Cerebellar cortex (tissue), 1 donor: ENCODE results near the gene NMNAT2.
"Not testable (repeated sequence)": the region's sequence is repeated elsewhere in the genome, so short reads cannot be mapped to it uniquely, and the experiment has no call there.

Experiments used
- DNase-seq: peaks from one replicate; pipeline ENCODE4 v3.0.0-alpha.2; 2015; ENCODE audit warnings: low spot score

The NMNAT2 gene

DNA sequence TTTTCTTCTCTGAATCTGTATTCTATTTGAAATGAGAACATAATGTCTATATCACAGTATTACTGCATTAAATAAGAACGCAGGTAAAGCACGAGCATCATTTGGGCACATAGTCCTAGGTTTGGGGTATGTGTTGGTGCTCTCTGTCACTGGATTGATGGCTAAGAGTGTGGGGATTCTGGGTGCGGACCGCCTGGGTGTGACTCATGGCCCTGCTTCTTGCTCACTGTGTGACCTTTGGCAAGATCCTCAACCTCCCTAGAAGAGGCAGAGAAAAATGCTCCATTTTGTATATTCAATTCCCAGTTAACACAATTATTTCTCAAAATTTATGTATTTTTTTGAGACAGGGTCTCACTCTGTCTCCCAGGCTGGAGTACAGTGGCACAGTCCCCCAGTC lies 132.4 kb downstream of the NMNAT2 start:
- DNase-seq: no peak

GRCh38 chr1:183285256-183285655 lies 132.9 kb downstream of the NMNAT2 start:
- no peak for DNase-seq

DNA sequence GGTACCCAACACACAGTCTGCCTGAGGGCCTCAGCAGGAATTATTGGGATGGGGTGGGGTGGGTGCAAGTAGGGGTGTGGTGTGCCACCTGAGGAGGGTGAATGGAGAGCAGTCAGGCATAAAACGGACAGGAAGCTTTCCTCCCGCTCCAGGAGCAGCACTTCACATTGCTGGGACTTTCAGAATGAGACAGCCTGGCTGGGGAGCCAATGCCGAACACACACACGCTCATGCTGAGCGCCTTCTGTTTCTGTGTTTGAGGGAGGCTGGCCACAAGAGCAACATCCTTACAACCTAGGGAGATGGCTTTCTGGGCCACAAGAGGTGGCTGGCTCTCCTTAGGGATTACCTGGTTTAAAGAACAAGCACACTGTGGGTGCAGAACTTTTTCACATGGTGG lies 134.1 kb downstream of the NMNAT2 start:
- peak; percentile 92 for DNase-seq

- no peak for DNase-seq
Measured at GRCh38 chr1:183283286-183283685, 134.9 kb downstream of the NMNAT2 start.

DNA sequence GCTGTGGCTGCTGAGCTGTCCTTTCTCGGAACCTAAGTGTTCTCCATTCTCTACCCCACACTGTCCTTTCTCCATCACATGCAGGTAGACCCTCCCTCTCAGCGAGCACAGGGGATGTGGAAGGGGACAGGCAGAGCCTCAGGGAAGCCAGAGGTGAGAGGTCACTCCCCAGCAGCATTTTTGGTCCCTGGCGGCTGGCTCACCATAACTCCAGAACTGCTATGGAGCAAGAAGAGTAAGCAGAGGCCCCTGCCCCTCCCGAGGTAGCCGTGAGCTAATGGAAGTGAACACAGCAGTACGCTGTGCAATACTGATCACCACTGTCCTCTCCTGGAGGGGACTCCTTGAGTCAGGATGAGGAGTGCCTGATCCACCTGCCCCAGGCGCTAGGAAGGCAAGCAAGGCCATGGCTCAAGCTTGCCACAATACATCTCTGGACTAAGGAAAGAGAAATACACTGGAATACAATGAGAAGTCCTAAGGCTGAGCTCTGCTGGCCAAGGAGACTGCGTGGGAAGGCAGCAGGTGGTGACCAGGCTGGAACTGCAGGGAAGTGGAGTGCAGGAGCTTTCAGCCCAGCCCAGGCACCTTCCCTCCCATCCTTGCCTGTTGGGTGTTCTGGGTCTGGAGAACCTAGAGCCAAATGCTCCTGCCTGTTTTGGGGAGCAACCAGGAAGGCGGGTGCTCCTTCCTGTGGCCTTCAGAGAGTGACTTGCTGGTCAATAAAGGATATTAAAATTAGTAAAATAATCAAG lies 135.9 kb downstream of the NMNAT2 start:
- DNase-seq: no peak

DNA sequence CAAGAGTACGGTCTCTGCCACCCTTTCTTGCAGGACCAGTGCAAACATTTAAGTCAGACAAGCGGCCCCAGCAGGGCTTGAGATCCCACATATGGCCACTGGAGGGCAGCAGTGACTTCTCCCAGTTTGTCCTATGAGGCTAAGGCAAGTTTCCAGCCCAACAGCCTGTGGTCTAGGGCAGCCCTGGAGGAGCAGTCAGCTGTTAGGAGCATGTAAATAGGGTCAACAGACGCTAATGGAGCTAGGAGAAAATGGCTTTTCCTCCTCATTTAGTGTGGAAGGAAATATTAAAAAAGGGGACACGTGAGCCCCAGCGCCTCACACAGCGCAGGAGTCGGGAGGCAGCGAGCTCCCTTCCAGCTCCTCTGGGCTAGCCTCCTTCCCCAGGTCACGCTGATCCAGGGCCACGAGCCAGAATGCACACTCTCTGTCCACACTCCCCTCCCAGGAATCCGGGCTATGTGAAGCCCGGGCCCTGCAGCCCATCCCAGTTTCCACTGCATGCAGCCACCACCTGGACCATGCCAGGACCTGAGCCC lies 136.6 kb downstream of the NMNAT2 start:
- DNase-seq: peak; percentile 98

GRCh38 chr1:183281039-183281438 lies 137.1 kb downstream of the NMNAT2 start:
- DNase-seq: no peak

- no peak for DNase-seq
Measured at GRCh38 chr1:183279835-183280234, 138.3 kb downstream of the NMNAT2 start.

DNA sequence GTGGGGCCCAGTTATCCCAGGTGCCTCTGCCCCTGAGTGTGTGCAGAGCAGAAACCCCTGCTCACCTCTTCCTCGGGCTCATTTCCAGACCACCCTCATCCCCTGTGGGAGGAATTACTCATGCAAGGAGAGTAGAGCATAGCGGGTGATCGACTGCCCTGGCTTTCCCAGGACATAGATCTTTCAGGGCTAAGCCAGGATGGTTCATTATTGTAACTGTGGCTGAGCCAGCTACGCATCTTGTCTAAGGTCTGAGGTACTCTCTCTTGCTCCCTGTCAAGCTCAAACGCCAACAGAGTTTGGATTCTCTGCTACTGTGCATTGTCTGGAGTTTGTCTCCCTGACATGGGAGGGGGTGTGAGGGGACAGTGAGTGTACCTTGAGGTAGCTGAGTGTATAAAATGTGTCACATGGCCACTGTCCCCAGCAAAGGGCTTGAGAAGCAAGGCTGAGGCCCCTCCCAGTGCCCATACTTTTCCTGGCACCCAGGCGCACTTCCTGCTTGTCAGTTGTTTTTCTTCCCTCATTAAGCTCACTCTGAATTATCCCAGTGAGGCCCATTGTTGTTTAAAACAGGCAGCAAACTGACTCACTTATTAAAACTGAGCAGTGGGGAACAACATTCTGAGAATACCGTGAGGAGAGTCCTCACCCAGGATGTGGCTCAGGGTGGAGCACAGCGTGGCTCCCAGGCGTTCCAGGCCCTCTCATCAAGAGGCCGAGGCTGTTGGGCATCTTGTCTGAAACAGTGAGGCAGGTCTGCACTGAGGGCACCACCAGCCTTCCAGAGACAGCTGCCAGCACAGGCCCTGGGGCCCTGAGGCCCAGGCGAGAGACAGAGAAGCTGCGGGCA lies 139.2 kb downstream of the NMNAT2 start:
- DNase-seq: no peak

- DNase-seq: no peak
Measured at GRCh38 chr1:183277821-183278738, 140.1 kb downstream of the NMNAT2 start.

- DNase-seq: no peak
Measured at GRCh38 chr1:183276386-183277080, 141.6 kb downstream of the NMNAT2 start.

DNA sequence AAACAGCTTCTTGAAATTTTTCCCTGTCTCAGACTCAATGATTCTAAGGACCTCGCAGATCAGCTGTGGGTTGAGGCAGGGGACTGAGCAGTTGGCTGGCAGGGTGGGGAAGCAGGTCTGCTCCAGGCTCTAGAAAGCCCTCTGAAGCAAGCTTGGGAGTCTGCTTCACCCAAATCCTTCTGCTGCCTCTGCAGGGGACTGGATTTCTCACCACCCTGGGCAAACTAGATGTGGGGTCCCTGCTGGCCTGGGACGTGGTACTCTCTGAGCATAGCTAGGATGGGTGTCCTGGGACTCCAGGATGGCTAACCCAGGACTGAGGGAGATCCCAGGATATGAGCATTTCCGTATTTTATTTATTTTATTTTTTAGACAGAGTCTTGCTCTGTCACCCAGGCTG lies 142.9 kb downstream of the NMNAT2 start:
- DNase-seq: no peak

- no peak for DNase-seq
Measured at GRCh38 chr1:183274836-183275235, 143.3 kb downstream of the NMNAT2 start.

GRCh38 chr1:183273984-183274383 lies 144.2 kb downstream of the NMNAT2 start:
- DNase-seq: not testable (repeated sequence)

DNA sequence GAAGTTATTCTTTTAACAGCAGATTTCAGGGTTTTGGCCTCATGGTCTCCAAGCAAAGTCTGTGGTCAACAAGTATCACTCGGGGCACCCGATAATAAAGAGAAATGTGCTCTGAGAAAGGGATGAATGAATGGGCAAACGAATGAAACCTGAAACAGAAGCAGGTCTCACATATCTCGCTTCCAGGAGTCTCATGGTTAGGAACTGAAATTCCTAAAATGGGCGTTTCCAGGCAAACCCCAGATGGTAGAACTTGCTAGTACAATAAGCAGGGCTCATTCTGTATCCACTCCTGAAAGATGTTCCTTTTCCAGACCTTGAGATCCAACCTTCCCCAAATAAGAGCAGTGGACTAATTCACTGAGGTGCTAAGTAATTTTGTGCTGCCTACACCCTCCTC lies 144.9 kb downstream of the NMNAT2 start:
- no peak for DNase-seq

GRCh38 chr1:183272390-183272848 lies 145.8 kb downstream of the NMNAT2 start:
- DNase-seq: no peak

DNA sequence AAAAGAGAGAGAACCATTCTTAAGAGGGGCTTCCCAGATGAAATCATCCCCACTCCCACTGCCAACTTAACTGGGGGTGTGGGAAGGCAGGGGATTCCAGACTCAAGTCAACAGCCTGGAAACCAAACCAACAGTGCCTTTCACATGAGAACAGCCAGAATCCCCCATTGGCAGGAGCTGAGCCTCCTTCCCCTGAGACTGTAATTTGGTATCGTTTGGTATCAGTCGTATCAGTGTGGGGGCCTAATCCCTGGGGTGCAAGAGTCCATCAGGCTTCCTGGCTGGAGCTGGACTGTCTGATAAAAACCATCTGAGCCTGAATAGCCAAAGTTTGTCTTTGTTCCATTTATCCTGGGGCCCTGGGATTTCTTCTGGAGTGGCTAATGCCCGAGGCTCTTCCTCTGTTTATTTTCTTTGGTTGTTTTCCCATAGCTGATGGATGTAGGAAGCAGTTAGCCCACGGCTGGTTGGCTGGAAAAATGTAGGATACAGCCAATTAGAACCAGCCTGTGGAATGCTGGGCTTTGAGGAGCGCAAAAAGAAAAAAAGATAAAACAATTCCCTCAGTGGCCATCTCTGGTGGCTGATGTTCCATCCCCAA lies 147.5 kb downstream of the NMNAT2 start:
- DNase-seq: no peak

- no peak for DNase-seq
Measured at GRCh38 chr1:183267646-183268431, 150.3 kb downstream of the NMNAT2 start.

- DNase-seq: no peak
Measured at GRCh38 chr1:183263886-183264602, 154.1 kb downstream of the NMNAT2 start.
